ENCODE measurements around the gene NUTM1. TPM values are rescaled to one million over a fixed set of nuclear protein-coding genes. Genes with fewer than 3 reads are reported as not detected.

Gene NUTM1
- total RNA-seq, 1 experiment from 2014 or later, result 0.07 TPM

- no TSS peak for BruUV-seq (replicated peaks)
- H3K4me2 ChIP-seq (ENCODE audit: low read length), result no peak overlapping the region
- H3K9me3 ChIP-seq (ENCODE audit: control insufficient read depth in 1 of 2, insufficient read depth in 1 of 2, low read depth in 1 of 2, low read length in 2 of 2), result no peaks in the 10 kb centered on the region
- intact Hi-C loops (cut with micrococcal nuclease), result loop anchor here (10.0 kb wide), 1 partner anchor 50 kb away; the partner anchor contains the start of gene LPCAT4
- H3K9me2 ChIP-seq (ENCODE audit: insufficient read depth), result no peaks in the 10 kb centered on the region
- H3K27me3 ChIP-seq (ENCODE audit: insufficient read depth, low read length), result no peaks in the 10 kb centered on the region
- ChIA-PET RAD21 (ENCODE audit: low non-redundant PET in 1 of 2, low total read pairs in 2 of 2, uncharacterized antibody in 2 of 2, unreplicated experiment in 2 of 2) (no interaction called here), POLR2A (no interaction called here), CTCF (no interaction called here)
- H4K20me1 ChIP-seq (ENCODE audit: insufficient read depth), result no peaks in the 10 kb centered on the region
- no peak overlapping the region for H3K9ac ChIP-seq (ENCODE audit: low read length)
- ATAC-seq, result no peak
- peaks cover 18 to 21% of the 10 kb centered on the region in 2 experiments for H3K4me1 ChIP-seq (ENCODE audit: control insufficient read depth in 1 of 2, insufficient read depth in 2 of 2, low read length in 2 of 2)
- no peak overlapping the region for H3K4me3 ChIP-seq (replicated peaks in 1 of 2; ENCODE audit: low read depth in 1 of 2, low read length in 2 of 2)
- H3K36me3 ChIP-seq (ENCODE audit: control insufficient read depth in 1 of 2, insufficient read depth in 2 of 2, low read length in 2 of 2), result no peaks in the 10 kb centered on the region; a peak in 1 of 4 replicates
- no peak overlapping the region for H3K27ac ChIP-seq (ENCODE audit: low read depth, low read length)
- DNase-seq (ENCODE audit: low read depth, low spot score), result no peak
- H2AFZ ChIP-seq (ENCODE audit: low read depth, low read length, poor library complexity, severe bottlenecking), result no peak overlapping the region
- no peak for TF ChIP-seq POLR2A (IDR thresholded peaks at IDR 0.05; ENCODE audit: borderline replicate concordance, extremely low read depth, insufficient read depth, insufficient read length)
- no peak for TF ChIP-seq RAD21 (IDR thresholded peaks at IDR 0.05; ENCODE audit: low read depth)
- TF ChIP-seq ZBTB33 (IDR thresholded peaks at IDR 0.05; ENCODE audit: extremely low read depth, insufficient replicate concordance, low read length), result no peak
- TF ChIP-seq EZH2 (IDR thresholded peaks at IDR 0.05), result no peak
- TF ChIP-seq ZNF274 (IDR thresholded peaks at IDR 0.05; ENCODE audit: low read depth, low read length), result no peak
- no peak for TF ChIP-seq CBX3 (IDR thresholded peaks at IDR 0.05; ENCODE audit: low read depth)
- TF ChIP-seq POLR2AphosphoS5 (IDR thresholded peaks at IDR 0.05; ENCODE audit: low read depth, low read length), result no peak
- no peak for TF ChIP-seq REST (IDR thresholded peaks at IDR 0.05; ENCODE audit: low read depth)
- TF ChIP-seq SIN3A (IDR thresholded peaks at IDR 0.05; ENCODE audit: low read depth), result no peak
- TF ChIP-seq SP1 (IDR thresholded peaks at IDR 0.05; ENCODE audit: low read depth), result no peak
- no peak for TF ChIP-seq CTCF (IDR thresholded peaks at IDR 0.05 in 2 of 3, conservative IDR thresholded peaks at IDR 0.05 in 1 of 3; ENCODE audit: borderline replicate concordance in 1 of 3, insufficient read depth in 1 of 3, low read depth in 2 of 3, low read length in 2 of 3)
- TF ChIP-seq TCF7L2 (IDR thresholded peaks at IDR 0.05; ENCODE audit: borderline replicate concordance, extremely low read depth, insufficient read depth, insufficient read length), result no peak
- no peak for TF ChIP-seq JUND (IDR thresholded peaks at IDR 0.05)
- no peak for TF ChIP-seq EZH2phosphoT487 (IDR thresholded peaks at IDR 0.05; ENCODE audit: borderline replicate concordance)
- no peak for TF ChIP-seq EGR1 (IDR thresholded peaks at IDR 0.05; ENCODE audit: low read depth)
- no peaks in the 10 kb centered on the region for H3K79me2 ChIP-seq (ENCODE audit: insufficient read depth, low read length)
Observed at GRCh38 chr15:34314491-34315490, 28.3 kb upstream of the NUTM1 start.

All from HCT116 (cell line).